GM18511 (cell line): ENCODE measurements around the gene LTN1.
A peak's percentile ranks its signal among the peaks of the same experiment; 100 is the strongest.
"Not testable (repeated sequence)": the region's sequence is repeated elsewhere in the genome, so short reads cannot be mapped to it uniquely, and the experiment has no call there.

ENCODE experiments used
- ATAC-seq: cut with Tn5 transposase; IDR thresholded peaks from one replicate; pipeline ENCODE4 v1.9.1; 2021; ENCODE audit warnings: mild to moderate bottlenecking, moderate library complexity; ENCODE audit not compliant: unreplicated experiment

LTN1 gene

DNA sequence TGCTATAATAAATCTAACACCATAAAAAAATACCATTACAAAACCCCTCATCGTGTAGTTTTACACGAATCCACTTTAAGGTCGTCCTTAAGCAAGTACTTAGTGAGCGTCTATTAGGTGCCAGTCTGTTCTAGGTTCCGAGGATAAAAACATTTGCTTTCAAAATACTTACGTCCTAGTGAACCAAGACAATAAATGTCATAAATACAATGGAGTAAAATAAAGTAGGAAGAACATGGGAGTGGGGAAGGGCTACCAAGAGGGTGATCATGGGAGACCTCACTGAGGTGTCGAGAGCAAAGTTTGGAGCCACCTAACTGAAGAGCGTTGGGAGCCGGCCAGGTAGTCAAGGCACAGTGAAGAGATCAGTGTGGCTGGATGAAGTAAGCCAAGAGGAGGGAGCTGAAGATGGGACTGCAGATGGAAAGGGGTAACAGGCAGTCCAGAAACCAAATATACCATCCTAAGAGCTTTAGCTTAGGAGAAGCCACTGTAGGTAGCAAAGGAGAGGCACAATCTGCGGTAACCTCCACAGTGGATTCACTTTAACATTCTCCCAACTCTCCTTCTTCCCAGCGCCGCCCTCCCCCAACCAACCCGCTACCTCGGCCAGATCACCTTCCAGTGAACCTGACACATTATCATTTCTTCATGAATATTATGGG, 684 bp downstream of the LTN1 start:
- peak; percentile 7 for ATAC-seq

DNA sequence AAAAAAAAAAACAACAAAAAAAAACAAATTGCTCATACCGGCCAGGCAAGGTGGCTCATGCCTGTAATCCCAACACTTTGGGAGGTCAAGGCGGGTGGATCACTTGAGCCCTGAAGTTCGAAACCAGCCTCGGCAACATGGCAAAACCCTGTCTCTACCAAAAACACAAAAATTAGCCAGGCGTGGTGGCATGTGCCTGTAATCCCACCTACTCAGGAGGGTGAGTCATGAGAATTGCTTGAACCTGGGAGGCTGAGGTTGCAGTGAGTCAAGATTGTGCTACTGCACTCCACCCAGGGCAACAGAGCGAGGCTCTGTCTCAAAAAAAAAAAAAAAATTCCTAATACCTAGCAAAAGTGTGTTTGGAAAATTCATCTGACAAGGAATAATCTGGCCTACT, 4.5 kb downstream of the LTN1 start:
- not testable (repeated sequence) for ATAC-seq

DNA sequence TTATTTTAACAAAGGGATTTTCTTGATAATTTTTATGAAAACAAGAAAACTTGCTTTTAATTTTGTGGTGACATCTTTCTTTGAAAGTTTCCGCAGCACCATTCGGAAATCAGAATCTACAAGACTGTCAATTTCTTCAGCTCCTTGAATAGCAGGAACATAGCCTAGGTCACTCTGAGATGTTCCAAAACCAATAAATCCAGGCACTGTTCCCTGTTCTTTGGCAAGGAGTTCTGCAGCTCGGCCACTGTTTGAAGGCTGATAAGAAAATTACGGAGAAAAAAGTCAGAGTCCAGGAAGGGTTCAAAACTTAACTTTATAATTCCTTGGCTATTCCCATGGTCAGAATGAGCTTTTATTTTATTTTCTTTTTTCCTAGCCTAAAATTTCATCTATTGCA, 6.0 kb downstream of the LTN1 start:
- no peak for ATAC-seq

GRCh38 chr21:28982637-28983036, 10.0 kb downstream of the LTN1 start:
- ATAC-seq, result no peak

DNA sequence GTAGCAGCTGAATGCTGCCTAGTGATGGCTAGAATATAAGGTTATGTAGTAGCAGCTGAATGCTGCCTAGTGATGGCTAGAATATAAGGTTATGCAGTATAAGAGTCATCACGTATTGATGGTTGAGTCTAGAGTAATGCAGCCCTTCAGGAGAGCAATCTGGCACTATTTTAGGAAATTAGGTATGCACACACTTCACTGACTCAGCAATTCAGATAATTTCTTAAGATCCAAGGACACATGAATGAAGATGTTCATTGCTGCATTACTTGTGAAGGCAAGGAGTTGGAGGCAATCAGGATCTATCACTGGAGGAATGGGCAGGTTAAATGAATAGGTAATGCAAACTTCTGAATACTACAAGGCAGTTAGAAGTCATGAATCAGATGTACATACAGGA, 13.6 kb downstream of the LTN1 start:
- no peak for ATAC-seq

DNA sequence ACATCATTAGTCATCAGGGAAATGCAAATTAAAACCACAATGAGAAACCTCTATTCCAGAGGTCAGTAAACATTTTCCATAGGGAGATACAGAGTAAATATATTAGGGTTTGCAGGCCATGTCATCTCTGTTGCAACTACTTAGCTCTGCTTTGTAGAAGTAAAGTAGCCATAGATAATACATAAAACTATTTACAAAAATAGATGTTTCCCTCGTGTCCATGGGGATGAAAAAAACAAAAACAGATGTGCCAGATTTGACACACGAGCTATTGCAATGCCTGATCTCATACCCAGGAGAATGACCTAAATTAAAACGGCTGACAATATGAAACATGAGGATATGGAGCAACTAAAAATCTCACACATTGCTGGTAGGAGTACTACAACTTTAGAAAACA, 17.3 kb downstream of the LTN1 start:
- no peak for ATAC-seq

DNA sequence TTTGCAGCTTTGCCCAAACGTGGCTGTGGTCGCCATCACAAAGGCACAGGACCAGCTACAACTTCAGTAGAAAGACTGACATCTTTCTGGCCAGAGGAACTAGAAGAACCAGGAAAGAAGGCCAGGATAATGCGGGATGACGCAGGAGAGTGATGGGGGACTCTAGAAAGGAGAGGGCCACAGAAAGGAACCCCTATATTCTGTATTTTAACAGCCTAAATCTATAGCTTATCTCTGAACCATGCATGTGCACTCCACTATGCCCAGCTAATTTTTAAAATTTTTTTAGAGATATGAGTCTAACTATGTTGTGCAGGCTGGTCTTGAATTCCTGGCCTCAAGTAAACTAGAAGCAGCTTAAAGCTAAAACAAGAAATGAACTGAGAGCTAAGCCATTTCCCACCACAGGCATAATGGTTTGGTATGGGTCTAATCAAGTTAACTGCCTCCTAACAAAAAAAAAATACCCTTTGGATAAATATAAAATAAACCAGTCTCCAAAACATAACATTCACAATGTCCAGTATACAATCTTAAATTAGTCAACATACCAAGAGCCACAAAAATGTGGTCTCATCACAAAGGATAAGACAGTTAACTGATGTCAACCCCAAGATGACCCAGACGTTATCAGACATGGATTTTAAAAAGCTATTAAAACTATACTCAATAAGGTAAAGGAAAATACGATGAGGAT, 18.0 kb downstream of the LTN1 start:
- no peak for ATAC-seq

DNA sequence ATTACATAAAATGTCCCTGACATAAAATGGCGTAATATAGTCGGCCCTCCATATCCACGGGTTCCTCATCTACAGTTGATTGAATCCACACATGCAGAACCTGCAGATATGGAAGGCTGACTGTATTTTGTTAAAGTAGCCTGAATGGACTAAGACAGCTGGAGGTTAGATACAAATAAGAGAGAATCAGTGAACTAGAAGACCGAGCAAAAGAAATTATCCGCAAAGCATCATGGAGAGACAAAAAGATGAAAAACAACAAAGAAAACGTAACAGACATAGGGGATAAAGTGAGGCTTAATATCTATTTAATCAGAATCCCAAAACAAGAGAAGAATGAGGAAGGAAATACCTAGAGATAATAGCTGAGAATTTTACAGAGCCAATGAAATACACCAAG, 20.3 kb downstream of the LTN1 start:
- ATAC-seq, result no peak

DNA sequence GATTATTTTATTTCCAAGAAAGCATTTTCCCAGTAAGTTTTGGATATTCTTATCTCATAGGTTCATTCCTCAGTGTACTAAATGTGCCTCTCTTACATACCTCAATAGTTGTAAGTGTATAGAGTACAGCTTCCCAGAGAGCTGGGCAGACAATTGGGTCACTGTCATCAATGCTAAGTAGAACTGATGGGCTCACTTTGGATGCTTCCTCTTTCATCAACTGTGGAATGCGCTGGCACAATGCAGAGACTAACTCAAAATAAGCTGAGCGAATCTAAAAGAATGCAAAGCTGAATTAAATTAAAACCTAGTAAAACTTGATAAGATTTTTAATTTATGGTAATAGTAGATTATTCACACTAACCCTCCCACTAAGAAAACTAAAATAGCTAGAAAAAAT, 21.5 kb downstream of the LTN1 start:
- ATAC-seq, result no peak

DNA sequence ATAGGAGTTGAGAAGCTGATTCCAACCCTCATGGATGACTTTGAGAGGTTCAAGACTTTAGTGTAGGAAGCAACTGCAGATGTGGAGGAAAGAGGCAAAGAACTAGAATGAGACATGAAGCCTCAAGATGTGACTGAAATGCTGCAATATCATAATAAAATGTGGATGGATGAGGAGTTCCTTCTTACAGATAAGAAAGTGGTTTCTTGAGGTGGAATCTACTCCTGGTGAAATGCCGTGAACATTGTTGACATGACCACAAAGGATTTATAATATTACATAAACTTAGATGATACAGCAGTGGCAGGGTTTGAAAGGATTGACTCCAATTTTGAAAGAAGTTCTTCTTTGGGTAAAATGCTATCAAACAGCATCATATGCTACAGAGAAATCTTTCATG, 28.8 kb downstream of the LTN1 start:
- no peak for ATAC-seq

DNA sequence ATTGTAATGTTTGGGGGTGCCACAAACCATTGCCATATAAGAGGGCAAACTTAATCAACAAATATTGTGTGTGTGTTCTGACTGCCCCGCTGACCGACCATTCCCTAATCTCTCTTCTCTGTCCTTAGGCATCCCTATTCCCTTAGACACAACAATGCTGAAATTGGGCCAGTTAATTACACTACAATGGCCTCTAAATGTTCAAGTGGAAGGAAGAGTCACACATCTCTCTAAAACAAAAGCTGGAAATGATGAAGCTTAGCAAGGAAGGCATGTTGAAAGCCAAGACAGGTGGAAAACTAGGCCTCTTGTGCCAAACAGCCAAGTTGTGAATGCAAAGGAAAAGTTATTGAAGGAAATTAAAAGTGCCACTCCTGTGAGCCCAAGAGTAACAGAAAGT, 30.2 kb downstream of the LTN1 start:
- ATAC-seq, result no peak

DNA sequence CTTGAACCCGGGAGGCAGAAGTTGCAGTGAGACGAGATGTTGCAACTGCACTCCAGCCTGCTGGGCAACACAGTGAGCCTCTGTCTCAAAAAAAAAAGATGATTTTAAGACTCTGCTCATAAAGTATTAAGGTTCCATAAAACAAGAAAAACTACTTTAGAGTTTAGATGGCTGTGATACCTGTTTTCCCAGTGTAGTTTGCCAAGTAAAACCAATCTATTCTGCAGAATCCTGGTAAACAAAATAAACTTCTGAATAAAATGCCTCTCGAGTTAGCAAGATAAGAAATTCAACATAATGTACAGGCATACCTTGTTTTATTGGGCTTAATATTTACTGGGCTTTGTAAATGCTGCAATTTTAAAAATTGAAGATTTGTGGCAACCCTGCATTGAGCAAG, 30.8 kb downstream of the LTN1 start:
- ATAC-seq, result no peak

- ATAC-seq, result no peak
These were observed 32.4 kb downstream of the LTN1 start for GRCh38 chr21:28960245-28960644.

GRCh38 chr21:28959367-28960099, 33.1 kb downstream of the LTN1 start:
- ATAC-seq, result no peak

- no peak for ATAC-seq
These were observed 39.4 kb downstream of the LTN1 start for GRCh38 chr21:28953247-28953646.

- ATAC-seq, result no peak
These were observed 40.0 kb downstream of the LTN1 start for GRCh38 chr21:28952686-28953085.

DNA sequence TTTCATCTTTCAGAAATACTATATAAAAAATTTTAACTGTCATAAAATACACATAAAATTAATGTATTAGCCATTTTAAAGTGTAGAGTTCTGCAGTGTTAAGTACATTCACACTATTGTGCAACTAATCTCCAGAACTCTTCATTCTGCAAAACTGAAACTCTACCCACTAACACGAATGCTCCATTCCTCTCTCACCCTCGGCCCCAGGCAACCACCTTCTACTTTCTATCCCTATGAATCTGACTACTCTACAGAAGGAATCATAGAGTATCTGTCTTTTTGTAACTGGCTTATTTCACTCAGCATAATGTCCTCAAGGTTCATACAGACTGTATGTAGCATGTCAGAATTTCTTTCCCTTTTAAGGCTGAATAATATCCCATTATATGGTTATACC, 43.4 kb downstream of the LTN1 start:
- no peak for ATAC-seq

DNA sequence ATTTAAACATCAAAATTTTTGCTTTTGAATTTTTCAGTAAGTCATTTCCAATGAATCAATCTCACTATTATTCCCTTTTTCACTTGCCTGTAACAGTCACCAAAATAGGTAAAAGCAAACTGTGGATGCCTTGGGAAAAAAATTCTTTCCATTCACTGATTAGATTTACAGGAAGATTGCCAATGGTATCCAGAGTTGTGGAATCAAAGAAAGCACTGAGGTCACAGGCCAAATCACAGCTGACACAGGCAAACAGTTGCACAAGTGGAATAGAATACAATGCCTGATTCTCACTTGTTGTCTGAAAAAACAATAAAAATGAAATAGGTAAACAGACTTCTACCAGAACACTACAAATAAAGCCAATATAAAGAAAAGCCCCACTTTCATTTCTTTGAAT, 48.4 kb downstream of the LTN1 start:
- ATAC-seq, result no peak

GRCh38 chr21:28943631-28944030, 49.0 kb downstream of the LTN1 start:
- ATAC-seq, result no peak

GRCh38 chr21:28938726-28939125, 54.0 kb downstream of the LTN1 start:
- ATAC-seq, result no peak

GRCh38 chr21:28937737-28938136, 54.9 kb downstream of the LTN1 start:
- no peak for ATAC-seq

DNA sequence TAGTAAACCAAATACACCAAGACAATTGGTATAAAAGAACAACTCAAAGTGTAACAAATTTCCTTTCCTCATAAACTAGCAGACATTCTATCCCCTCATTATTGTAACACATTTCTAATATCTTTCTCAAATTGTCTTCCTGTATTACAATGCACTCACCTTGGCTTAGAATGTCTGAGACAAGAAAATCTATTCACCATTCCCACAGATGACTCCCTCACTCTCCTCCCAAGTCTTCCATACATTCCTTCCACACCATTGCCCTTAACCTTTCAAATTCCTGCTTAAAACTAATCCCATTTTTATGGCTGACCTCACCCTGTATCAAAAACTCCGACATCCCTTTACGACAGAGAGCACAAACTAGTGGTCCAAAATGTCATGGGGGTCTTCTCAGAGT, 56.0 kb downstream of the LTN1 start:
- no peak for ATAC-seq
